ENCODE measurements around the gene SH2D2A.

SH2D2A gene

GRCh38 chr1:156823210-156823790 is 6.7 kb upstream of the SH2D2A start:
- no peak for DNase-seq (ENCODE audit: low spot score)

DNA sequence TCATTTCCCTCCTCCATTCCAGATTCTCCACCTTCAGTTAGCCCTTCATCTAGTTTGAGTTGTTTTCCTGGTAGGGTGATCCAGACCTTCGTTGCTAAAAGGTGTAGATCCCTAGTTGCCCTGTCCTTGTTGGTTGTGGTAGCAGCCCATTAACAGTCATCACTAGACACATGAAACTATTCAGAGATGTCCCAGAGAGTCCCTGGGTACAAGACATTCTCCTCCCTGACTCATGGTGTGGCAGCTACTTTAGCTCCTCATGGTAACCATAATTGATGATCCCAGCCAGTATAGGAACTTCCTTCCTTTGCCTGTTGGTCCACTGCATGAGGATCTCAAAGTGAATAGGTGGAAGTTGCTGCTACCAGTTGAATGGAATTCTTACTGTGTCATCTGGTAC is 6.0 kb upstream of the SH2D2A start:
- no peak for DNase-seq (ENCODE audit: low spot score)

DNA sequence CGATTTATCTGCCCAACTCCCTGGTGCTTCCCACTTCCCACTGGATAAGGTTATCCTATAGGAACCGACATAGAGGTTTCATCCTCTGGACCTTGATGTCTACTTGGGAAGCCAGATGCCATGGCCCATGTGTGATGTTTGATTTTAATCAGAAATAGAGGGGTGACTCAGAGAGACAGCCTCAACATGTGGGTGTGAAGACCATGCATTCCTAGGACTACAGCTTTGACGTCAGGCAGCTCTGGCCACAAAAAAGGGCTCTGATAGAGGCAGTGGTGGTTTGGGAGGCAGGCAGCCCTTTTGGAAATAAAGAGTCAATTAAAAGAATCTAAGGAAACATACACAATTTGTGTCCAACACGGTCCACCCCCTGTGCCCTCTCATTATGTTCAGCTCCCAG is 5.2 kb upstream of the SH2D2A start:
- DNase-seq (ENCODE audit: low spot score): no peak

GRCh38 chr1:156815961-156816422 is 656 bp downstream of the SH2D2A start:
- no peak for DNase-seq (ENCODE audit: low spot score)

GRCh38 chr1:156815307-156815826 is 1.3 kb downstream of the SH2D2A start:
- DNase-seq (ENCODE audit: low spot score): no peak

GRCh38 chr1:156814571-156815260 is 1.9 kb downstream of the SH2D2A start:
- DNase-seq (ENCODE audit: low spot score): peak; percentile 49

- peak; percentile 77 for DNase-seq (ENCODE audit: low spot score)
These were observed 2.7 kb downstream of the SH2D2A start for GRCh38 chr1:156813750-156814570.

DNA sequence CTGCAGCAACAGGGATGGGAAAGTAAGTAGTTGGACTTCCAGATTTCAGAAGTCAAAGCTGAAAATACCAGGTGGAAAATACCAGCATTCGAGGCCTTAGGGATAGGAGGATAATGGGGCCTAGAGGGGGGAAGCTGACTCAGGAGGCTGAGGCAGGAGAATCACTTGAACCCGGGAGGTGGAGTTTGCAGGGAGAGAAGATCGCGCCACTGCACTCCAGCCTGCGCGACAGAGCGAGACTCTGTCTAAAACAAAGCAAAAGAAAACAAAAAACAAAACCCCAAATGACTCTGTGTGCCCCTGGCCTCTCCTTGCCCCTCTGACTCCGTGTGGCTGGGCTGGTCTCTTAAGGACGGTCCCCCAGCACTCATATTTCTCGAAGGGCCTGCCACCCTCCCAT is 3.4 kb downstream of the SH2D2A start:
- DNase-seq (ENCODE audit: low spot score): no peak

DNA sequence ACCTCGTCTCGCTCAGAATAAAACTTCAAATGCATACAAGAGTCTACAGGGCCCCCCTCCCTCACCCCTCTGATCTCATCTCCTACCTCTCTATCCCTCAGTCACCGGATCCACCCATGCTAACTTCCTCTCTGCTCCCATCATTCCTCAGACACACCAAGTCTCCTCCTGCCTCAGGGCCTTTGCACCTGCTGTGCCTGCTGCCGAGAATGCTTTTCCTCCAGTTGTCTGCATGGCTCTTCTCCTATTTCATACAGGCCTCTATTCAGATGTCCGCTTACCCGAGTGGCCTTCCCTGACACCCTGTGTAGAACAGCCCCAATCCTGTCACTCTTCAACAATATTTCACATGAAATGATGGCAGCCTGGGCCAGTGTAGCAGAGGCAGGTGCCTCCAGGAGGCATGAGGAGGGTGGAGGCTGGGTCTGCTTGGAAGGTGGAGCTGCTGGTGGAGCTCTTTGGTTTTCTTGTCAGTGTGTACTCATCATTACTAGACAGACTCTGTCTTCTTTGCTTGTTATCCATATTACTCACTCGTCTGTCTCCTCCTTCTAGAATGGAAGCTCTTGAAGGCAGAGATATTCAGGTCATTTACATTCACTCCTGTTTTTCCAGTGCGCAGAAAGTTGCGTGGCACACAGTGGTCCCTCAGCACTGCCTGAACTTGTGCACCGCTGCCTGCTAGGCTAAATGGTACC is 4.2 kb downstream of the SH2D2A start:
- DNase-seq (ENCODE audit: low spot score): no peak

DNA sequence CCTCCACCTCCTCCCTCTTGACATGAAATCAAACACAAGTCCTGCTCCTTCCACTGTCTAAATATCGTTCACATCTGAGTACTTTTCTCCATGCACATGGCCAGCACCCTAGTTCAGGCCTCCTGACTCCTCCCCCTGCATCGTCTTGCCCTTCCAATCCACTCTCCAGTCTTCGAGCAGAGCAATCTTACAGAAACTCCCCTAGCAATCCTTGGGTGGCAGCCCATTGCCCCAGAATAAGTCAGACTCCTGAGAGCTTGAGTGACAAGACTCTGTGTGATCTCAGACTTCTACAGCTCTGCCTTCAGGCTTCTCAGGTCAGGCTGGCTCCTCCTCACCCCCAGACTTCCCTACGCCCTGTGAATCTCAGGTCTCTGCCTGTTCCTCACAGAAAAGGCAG is 5.5 kb downstream of the SH2D2A start:
- no peak for DNase-seq (ENCODE audit: low spot score)

GRCh38 chr1:156809711-156810366 is 6.8 kb downstream of the SH2D2A start:
- no peak for DNase-seq (ENCODE audit: low spot score)

DNA sequence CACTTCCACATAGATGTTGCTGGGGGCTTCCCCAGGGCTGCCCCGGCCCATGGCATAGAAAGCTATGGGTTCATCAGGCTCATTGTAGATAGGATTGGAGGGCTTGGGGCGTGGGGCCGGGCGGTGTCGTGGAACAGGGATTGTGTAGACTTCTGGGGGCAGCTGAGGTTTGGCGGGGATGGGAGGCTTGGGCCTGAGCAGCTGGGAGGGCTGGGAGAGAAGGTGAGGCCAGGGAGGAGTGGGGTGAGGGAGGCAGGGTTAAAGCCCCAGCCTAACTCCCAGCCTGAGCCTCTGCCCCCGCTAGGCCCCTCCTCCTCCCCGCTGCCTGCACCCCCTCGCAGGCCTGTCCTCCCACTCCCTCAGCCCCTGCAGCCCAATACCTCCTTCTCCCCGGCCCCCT is 7.4 kb downstream of the SH2D2A start:
- no peak for DNase-seq (ENCODE audit: low spot score)

- DNase-seq (ENCODE audit: low spot score): no peak
These were observed 8.2 kb downstream of the SH2D2A start for GRCh38 chr1:156808186-156809030.

GRCh38 chr1:156807627-156808026 is 9.0 kb downstream of the SH2D2A start:
- peak; percentile 73 for DNase-seq (ENCODE audit: low spot score)

GRCh38 chr1:156806512-156807440 is 9.9 kb downstream of the SH2D2A start:
- no peak for DNase-seq (ENCODE audit: low spot score)

- DNase-seq (ENCODE audit: low spot score): no peak
These were observed 10.7 kb downstream of the SH2D2A start for GRCh38 chr1:156805766-156806511.

GRCh38 chr1:156804572-156805243 is 11.9 kb downstream of the SH2D2A start:
- DNase-seq (ENCODE audit: low spot score): no peak

GRCh38 chr1:156804026-156804425 is 12.6 kb downstream of the SH2D2A start:
- DNase-seq (ENCODE audit: low spot score): no peak
